DMS153 (cell line): Measurements from ENCODE around the gene PIGM.
"Not testable (repeated sequence)": the region's sequence is repeated elsewhere in the genome, so short reads cannot be mapped to it uniquely, and the experiment has no call there.

Experiments used
- DNase-seq: peaks from one replicate; lab custom pipeline; 2025; lab: John Stamatoyannopoulos, UW

The PIGM gene

DNA sequence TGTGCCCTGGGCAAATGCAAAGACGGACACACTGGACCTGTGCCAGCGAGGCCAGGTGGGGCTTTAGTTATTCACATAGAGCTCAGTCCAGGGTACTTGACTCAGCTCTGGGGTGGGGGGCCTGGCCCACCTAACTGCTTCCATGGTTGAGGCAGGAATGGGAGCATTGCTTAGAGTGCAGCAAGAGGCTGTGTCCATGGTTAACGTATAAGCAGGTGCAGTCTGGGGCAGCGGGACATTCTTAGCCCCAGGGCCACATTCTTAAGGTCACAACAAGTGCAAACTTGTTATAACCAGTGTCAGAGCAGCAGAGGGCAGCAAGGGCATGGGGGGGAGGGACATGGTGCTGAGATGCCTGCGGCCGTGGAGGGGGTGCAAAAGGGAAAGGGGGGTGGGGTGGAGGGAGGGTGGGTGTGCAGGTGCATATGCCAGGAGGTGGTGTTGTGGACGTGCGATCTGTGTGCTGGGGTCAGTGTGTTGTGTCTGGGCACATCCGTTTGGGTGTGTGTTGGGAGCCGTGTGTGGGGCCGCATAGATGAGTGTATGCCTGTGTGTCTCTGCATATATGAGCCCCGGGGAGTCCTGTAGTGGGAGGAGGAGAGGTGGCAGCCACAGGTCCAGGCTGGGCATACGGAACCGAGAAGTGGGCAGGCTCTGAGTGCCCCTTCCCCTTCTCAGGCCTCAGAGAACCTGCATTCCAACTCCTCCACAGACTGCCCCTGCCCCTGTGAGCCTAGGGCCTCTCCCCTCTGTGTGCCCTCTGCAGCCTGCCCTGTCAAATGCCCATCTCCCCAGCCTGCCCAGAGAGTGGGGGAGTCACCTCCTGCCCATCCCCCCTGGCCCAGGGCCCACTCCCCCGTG, 29.8 kb upstream of the PIGM start:
- no peak for DNase-seq

DNA sequence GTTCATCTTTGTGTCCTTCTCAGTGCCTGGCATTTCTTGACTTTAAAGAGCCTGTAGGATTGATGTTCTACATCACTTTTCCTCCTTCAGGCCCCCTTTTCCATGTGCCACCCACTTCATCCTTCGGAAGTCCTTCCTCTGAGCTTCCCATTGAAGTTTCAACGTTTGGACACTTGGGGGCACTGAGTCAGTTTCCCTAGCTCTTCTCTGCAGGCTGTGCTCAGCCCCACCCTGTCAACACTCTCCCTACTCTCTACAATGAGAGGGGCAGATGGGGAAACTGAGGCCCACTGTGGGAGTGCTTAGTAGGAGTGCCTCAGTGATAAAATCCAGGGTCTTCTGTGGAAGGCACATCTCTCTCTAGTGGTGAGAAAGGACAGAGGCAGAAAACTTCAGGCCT, 26.3 kb upstream of the PIGM start:
- no peak for DNase-seq

DNA sequence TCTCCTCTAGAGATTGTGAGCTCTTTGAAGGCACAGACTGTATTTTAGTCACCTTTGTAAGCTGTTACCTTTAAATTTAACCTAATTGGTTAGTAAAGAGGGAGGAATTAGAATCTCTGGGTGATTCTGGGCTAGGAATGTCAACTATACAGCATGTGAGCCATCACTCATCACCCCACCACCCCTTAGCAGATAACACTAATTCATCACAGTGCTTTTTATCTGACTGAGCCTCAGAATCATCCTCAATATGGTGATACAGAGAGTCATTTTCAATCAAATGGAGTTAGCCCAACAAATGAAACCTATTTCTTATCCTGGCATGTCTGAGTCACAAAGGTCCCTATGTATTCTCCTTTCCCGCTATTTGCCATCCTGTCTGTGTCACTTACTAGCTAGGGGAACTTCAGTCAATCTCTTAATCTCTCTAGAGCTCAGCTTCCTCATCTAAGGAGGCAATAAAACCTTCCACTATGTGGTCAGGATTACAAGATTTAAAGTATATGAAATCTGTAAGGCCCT, 24.9 kb upstream of the PIGM start:
- no peak for DNase-seq

DNA sequence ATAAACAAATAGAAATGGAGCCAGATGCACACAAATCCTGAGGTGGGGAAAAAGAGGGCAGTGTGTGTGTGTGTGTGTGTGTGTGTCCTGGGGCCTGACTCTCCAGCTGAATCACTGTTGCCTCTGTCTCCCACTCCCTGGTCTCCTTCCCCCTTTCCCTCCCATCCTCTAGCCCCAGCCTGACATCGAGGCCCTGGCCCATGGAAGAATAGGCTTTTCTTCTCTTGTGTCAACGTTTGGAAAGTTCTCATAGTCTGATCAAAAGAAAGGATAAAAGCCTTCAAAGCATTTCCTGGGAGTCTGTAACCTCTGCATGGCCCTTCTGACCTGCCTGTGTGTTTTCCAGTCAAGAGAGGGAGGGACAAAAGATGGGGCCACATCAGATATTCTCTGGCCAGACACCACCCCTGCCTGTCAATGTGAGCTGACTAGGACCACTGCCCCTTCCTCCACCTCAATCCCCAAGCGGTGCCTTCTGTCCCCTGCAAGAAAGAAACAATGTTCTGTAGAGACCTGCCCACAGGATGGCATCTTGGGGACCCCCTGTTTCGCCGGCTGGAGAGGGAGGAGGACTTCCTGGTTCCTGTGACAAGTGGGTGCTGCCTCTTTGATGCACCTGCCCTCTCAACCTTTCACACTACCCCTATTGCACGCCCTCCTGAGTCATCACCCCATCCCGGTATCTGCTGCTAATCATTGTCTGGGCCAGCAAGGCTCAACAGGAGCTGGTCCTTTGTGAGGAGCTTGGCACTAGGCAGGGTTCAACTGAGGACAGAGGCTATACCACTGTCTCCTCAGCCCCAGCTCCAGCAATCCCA, 22.0 kb upstream of the PIGM start:
- DNase-seq: no peak

DNA sequence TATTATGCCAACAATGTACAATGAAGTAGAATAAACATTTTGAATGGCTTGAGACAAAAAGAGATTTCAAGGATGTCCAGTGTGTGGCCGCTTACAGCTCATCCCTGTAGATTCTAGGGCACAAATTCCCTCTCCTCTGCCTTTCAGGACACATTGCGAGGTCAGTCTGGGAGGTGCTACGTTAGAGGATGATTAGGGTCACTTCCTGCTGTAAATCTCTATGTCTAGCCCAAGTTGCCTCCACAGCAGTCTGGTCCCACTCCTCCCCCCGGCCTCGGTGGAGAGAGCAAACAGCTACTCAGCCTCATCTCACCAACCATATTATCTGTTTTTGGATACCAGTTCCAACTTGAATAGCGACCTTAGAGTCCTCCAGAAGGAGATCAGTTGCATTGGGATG, 21.1 kb upstream of the PIGM start:
- DNase-seq: no peak

DNA sequence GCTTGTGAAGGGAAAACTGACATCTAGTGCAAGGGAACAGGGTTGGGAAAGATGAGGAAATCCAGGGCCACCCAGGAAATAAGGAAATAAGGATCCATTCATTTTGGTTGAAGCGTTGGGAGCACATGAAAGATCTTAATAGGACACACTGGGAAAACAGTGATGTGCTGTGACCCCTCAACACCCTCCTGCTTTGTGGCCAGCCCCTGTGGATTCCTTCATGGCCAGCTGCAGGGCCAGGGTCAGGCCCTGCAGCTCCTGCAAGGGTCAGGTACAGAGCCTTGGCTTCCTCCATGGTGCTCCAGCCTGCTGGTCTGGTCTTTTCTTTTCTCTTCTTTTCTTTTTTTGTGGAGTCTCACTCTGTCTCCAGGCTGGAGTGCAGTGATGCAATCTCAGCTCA, 18.8 kb upstream of the PIGM start:
- no peak for DNase-seq

DNA sequence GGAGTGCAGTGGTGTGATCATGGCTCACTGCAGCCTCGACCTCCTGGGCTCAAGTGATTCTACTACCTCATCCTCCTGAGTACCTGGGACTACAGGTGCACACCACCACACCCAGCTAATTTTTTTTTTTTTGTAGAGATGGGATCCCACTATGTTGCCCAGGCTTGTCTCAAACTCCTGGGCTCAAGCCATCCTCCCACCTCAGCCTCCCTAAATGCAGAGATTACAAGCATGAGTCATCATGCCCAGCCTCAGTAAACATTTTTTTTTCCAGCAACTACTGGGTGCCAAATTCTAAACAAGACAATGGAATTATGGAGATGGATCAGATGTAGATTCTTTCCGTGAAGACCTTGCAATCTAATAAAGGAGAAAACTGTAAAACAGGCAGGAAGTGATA, 18.4 kb upstream of the PIGM start:
- not testable (repeated sequence) for DNase-seq

DNA sequence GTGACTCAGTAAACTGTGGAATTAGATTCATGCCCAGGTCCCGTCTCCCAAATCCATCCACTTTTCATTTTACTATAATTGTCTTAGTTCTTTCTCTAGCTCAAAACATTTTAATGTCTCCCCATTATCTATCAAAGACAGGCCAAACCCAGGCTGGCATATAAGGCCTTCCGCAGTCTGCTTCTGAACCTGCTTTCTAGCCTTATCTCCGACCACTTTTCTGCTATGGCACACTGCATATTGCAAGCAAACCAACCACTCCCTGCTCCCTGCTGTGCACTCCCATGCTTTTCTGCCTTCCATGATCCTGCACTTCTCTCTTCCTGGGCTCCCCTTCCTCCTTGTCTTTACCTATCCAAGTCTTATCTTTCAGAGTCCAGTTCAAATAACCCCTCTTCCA, 17.3 kb upstream of the PIGM start:
- DNase-seq: no peak

DNA sequence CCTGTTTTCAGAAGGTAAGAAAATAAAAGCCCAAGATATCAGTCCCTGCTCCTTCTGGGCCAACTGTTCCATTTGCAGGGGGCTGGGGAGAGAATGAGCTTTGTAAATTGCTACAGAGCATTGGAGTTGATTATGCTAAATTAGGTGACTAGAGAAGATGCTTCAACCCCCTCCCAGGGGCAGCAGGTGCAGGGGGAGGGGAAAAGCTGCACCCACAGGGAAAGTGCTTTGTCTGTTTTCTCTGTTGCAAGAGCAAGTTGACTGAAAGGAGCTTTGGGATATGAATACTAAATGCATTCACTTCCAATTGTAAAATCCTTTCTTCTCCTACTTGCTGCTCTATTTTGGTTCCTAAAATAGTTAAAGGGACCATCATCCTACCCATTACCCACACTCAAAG, 16.5 kb upstream of the PIGM start:
- no peak for DNase-seq

DNA sequence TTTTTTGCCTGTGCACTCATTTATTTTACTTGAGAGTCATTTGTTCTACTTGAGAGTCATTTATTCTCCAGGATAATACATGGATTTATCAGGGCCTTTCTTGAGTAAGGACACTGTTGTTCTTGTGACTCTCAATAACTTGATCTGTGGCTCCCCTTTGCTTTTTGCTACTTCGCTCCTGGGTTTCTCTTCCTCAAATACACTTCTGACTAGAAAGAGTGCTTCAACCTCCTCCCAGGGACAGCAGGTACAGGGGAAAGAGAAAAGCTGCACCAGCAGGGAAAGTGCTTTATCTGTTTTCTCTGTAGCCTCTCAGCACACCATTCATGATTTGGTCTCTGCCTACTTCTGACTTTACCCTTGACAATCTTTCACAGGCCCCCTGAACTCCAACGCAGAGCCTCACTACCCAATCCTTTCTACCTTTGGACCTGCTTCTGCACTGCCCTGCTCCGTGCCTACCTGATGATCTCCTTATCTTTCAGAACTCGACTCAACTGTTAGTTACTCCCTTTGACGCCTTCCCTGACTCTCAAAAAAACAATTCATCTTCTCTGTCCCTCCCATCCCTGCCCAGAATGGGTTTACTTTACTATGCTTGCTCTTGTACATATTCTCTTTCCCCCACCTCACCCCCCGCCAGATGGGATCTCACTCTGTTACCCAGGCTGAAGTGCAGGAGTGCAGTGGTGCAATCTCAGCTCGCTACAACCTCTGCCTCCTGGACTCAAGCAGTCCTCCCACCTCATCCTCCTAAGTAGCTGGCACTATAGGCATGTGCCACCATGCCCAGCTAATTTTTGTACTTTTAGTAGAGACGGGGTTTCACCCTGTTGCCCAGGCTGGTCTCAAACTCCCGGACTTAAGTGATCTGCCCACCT, 15.6 kb upstream of the PIGM start:
- DNase-seq: no peak

DNA sequence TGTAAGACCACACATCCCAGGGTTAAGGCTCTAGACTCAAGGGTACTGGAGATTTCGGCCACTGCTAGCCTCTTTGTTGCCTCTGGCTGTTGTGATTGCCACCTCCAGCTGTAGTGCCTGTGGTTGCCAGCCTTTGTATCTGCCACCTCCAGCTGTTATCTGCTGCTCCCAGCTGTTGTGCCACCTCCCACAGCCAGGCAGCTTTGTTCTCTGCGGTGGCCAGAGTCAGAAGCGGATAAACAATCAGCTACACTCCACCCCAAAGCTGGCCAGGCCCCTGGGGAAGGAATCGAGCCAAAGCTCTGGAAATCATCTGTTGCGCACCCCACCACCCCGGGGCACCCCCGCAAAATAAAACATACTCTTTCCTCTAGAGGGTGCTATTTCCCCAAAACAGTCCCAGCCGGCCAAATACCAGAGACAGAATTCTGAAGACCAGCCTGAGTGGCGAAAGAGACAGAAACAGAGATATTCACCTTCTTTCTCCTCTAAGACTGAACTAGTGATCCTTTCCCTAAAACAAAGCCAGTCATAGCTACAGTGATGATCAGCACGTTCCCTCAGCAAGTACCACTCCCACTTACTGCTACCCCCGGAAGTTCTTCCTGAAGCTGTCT, 14.8 kb upstream of the PIGM start:
- no peak for DNase-seq

DNA sequence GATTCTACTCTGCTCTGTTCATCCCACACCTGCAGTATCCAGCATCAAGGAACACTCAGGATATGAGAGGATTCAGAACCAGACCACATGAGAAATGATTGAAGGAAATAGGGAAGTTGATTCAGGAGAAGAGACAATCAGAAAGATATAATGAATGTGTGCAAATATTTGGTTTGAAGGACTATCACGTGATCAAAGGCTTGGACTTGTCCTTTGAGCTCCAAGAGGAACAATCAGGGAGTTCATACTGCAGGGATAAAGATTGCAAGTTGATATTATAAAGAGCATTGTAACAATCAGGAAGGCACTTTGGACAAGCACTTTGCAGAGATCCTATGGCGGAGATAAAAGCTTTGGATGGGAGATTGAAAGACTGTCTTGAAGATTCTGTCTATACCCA, 13.9 kb upstream of the PIGM start:
- DNase-seq: no peak

DNA sequence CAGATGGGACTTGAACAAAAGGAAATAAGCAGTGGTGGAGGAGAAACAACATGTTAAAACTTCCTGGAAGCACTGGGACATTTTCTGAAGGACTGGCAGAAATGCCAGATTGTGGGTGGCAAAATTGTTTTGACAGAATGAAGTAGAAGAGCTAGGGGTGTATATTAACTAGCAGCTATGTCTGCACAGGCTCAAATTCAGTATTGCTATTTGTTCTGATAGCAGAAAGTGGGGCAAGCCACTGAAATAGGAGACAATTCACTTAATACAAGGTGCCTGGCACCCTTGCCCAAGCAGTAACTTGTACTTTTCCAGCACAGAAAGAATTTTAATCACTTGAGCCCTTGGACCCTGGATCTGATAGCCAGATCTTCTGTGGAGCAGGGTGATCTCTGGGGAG, 11.8 kb upstream of the PIGM start:
- DNase-seq: no peak

DNA sequence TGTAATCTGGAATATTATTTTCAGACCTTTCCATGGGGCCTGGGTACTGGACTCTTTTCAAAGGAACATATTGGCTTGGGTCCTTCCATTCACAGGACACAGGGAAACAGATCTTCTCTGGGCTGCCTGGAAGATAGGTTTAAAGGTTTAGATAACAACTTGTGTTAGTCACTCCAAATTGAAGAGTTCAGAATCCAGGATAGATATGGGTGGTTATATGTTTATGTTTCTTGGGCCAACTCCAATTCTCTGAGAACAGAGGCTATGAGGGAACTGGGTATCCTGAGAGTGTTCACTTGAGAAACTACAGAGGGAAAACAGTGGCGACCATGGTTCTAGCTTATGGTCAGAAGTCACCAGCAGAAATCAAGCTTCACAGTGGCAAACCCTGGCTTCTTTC, 8.7 kb upstream of the PIGM start:
- no peak for DNase-seq

DNA sequence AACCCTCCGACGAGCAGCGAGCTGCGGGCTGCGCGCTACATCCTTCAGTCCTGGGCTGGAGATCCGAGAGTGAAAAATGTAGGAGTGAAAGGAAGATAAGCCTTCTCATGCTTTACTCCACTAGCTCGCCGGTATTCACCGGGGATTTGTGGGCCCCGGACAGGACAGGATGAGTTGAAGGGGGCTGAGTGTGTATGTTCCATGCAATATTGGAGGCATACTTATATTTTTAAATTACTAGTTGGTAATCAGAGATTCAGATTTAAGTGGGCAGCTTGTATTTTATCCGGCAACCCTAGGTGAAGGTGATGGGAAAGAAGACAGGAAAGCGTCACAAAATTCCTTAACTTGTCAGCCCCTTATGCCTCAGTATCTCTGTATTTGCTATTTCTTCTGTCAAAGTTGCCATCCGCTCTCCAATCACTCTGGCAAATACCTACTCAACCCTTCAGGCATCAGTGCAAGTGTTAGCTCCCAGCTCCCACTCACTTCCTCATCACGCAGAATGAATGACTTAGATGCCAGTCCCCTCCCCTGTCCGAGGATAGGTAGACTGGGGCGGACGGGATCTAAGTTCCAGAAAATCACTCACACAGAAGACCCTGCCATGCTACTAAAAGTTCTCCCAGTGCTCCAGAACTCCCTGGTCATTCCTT, 503 bp upstream of the PIGM start:
- DNase-seq: no peak

DNA sequence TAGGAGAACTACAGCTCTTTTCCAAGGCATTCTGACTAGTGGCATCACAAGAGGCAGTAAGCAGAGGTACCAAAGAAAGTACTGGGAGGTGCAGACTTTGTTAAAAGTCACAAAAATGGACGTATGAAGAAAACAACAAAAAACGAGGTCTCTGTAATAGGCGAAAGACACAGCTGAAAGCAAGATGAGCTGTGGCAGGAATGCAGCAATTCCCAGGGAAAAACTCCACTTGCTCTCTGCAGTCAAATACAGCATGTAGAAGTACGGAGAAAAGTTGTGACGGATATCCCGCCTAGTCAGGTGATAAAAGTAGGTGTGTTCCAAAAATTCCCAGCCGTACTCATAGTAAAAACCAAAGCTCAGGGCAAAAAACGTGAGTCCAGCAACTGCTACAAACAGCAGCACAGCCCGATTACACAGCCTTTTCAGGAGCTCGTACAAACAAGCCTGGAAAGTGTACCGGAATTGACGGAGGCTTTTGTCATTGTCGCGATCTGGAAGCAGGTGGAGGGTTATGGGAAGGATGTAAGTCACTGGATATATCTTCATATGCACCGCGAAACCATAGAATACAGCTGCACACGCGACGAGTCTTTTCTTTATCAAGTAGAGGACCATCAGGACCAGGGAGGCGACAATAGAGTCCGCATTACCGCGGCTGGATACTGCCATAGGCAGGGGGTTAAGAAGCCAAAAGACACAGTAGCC, 979 bp downstream of the PIGM start:
- DNase-seq: no peak

DNA sequence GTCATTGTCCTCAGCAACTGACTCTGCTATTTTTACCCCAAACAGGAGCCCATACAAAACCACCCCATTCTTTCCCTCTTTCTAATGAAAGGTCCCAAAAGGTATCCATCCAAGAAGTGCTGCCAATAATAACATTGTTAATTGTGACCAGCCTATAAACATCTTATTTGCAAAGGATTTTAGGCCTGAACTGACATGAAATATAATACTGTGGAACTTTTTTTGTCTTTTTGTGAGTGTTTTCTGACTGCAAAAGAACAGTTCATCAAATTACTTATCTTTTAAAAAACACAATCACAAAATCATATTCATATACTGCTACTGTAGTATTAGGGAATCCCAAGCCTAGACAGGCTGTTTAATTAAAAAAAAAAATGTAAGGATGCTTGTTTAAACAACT, 3.4 kb downstream of the PIGM start:
- DNase-seq: no peak

DNA sequence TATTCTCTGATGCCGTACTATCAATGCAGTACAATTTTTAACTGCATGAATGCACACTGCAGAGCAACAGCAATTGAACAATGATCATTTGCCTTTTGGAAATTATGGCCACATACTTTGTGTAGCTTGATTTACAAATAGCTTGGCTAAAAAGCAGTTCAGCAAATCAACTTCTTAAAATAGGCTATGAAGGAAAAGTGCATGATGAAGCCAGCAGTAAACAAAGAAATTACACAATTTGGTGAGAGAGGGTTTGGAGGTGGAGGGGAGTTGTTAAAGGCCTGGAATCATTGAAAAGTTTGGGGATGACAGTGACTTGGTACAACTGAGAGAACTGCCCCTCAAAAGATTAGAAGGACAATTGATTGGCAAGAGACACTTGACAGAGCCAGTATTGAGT, 6.5 kb downstream of the PIGM start:
- no peak for DNase-seq

DNA sequence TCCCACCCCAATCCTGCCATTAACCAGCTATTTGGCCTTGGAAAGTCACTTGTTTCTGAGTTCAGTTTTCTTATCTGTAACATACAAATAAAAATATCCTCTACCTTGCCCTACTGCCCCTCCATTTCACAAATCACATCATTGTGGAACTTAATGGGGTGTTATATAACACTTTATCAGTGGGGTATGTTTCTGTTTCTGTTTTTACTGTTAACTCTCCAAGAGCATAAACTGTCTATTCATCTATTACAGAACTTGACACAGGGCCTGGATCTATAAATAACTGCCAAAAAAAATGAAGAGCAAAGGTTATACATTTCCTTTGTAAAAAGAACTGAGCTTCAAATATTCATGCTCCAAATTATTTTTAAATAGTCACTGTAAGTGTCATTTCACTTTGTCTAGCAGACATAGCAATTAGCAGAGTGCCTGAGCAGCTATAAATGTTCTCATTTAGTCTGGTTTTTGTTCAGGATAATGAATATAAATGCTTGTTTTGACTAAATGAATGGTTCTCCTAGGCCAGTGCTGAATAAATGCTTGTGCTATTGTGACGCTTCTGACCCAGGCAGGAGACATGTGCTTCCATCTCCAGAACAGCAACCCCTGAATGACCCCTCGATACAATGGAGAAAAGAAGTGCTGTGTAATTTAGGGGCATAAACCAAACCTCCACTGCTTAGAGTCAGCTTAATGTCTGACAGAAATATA, 7.4 kb downstream of the PIGM start:
- no peak for DNase-seq
